H1 (cell line): ENCODE results near the gene GUCA1A.

Source experiments
- CTCF ChIP-seq, 3 experiments: IDR thresholded peaks; 1 replicate in 2 of 3; 2 replicates in 1 of 3; pipeline versions ENCODE4 v1.5.1 to v1.6.1; 2011; ENCODE audit warnings: low read length in 3 of 3, mild to moderate bottlenecking in 3 of 3, inconsistent platforms in 2 of 3, low read depth in 1 of 3, moderate library complexity in 1 of 3; ENCODE audit not compliant: insufficient read depth in 1 of 3; ENCODE audit errors: control extremely low read depth in 1 of 3
- HDAC2 ChIP-seq, 2 experiments: fragments of 300-600 bp in 1 of 2; sonication (generic) in 1 of 2; IDR thresholded peaks; 2 replicates each; pipeline ENCODE4 v1.6.1; 2011 to 2012; ENCODE audit warnings: low read depth in 2 of 2, low read length in 2 of 2, mild to moderate bottlenecking in 2 of 2, moderate library complexity in 2 of 2, borderline replicate concordance in 1 of 2, inconsistent platforms in 1 of 2
- MAX ChIP-seq: IDR thresholded peaks from 2 replicates; pipeline ENCODE4 v1.6.1; 2012; ENCODE audit warnings: inconsistent platforms

GRCh38 chr6:42152024-42152423 is 21.1 kb upstream of the GUCA1A start:
- TF ChIP-seq CTCF (IDR thresholded peaks at IDR 0.05; ENCODE audit: control extremely low read depth in 1 of 3, insufficient read depth in 1 of 3, low read depth in 1 of 3, low read length in 3 of 3) (no peak), MAX (no peak), HDAC2 (IDR thresholded peaks at IDR 0.05; ENCODE audit: borderline replicate concordance in 1 of 2, low read depth in 2 of 2, low read length in 2 of 2) (no peak)
